Panc1 (cell line): ENCODE measurements around the gene ANP32A. TPM values are rescaled to one million over a fixed set of nuclear protein-coding genes. Genes with fewer than 3 reads are reported as not detected.

ENCODE experiments used
- ATAC-seq: fragments of 200-7000 bp; cut with Tn5 transposase; 2 replicates; pipeline ENCODE4 v1.9.1; 2020; ENCODE audit warnings: mild to moderate bottlenecking, moderate library complexity
- BruUV-seq: library from RNA; stranded (reverse); fragments of 400-500 nt; replicated peaks from 2 replicates; lab custom pipeline; 2021; lab: Mats Ljungman, UMichigan
- CTCF ChIA-PET: fragments of 300-600 bp; sonication (Branson Sonifier 250); formaldehyde crosslinking; loops from one replicate; lab custom pipeline; 2022; ENCODE audit warnings: antibody characterized with exemption; lab: Charles Lee
- POLR2A ChIA-PET: fragments of 300-600 bp; sonication (Branson Sonifier 250); formaldehyde crosslinking; loops from one replicate; lab custom pipeline; 2022; ENCODE audit warnings: antibody characterized with exemption; lab: Charles Lee
- DNase-seq: peaks from one replicate; pipeline ENCODE4 v3.0.0-alpha.2; 2010; ENCODE audit warnings: low read depth, low spot score
- H3K27ac ChIP-seq: 2 replicates; pipeline ENCODE4 v1.5.1; 2011; ENCODE audit warnings: mild to moderate bottlenecking, low read length, inconsistent platforms
- H3K27me3 ChIP-seq: fragments of 200-500 bp; sonication (Bioruptor generic); 2 replicates; pipeline ENCODE4 v1.6.0; 2014; ENCODE audit warnings: low read length, inconsistent platforms; ENCODE audit not compliant: control insufficient read depth, insufficient read depth
- H3K36me3 ChIP-seq: fragments of 200-500 bp; sonication (Bioruptor generic); 2 replicates; pipeline ENCODE4 v1.5.1; 2014; ENCODE audit warnings: inconsistent platforms, mild to moderate bottlenecking, low read length, moderate library complexity; ENCODE audit not compliant: control insufficient read depth, insufficient read depth
- H3K4me1 ChIP-seq: 2 replicates; pipeline ENCODE4 v1.5.1; 2011; ENCODE audit warnings: inconsistent platforms, mild to moderate bottlenecking, low read length, moderate library complexity; ENCODE audit not compliant: control insufficient read depth, insufficient read depth
- H3K4me3 ChIP-seq, 2 experiments: 2 replicates each; pipeline ENCODE4 v1.5.1; 2011 to 2012; ENCODE audit warnings: low read depth in 2 of 2, low read length in 2 of 2, mild to moderate bottlenecking in 2 of 2, inconsistent platforms in 1 of 2, moderate library complexity in 1 of 2
- H3K9me3 ChIP-seq: fragments of 200-500 bp; sonication (Bioruptor generic); 2 replicates; pipeline ENCODE4 v1.5.1; 2014; ENCODE audit warnings: low read depth, mild to moderate bottlenecking, inconsistent platforms, low read length, moderate library complexity; ENCODE audit not compliant: control insufficient read depth, insufficient read depth
- POLR2AphosphoS5 ChIP-seq: IDR thresholded peaks from 2 replicates; pipeline ENCODE4 v1.6.1; 2012; ENCODE audit warnings: mild to moderate bottlenecking, low read depth, low read length, moderate library complexity
- SIN3A ChIP-seq: IDR thresholded peaks from 2 replicates; pipeline ENCODE4 v1.6.1; 2012; ENCODE audit warnings: low read depth, mild to moderate bottlenecking, low read length, moderate library complexity, borderline replicate concordance; ENCODE audit not compliant: insufficient read depth
- TCF7L2 ChIP-seq: IDR thresholded peaks from 2 replicates; pipeline ENCODE4 v1.6.1; 2011; ENCODE audit warnings: mild to moderate bottlenecking, low read depth, low read length, inconsistent platforms
- in situ Hi-C: cut with HindIII; loops from 2 replicates; pipeline ENCODE4 v1.10.0; 2016; ENCODE audit warnings: low sequenced_read_pairs, low pct_unique_long_range_greater_than_20kb
- intact Hi-C: fragments of 100-400 bp; cut with micrococcal nuclease; formaldehyde crosslinking; loops from one replicate; pipeline ENCODE4 v1.10.0; 2022; ENCODE audit not compliant: unreplicated experiment
- total RNA-seq: library from RNA; stranded (reverse); gene quantifications from one replicate; pipeline ENCODE4 v1.2.1, GENCODE V29; 2021; ENCODE audit not compliant: unreplicated experiment
- TF ChIP-seq, protein P1 (sequence below), 2 experiments: IDR thresholded peaks; 2 replicates each; pipeline ENCODE4 v1.6.1; 2011 to 2012; ENCODE audit warnings: low read depth in 2 of 2, control low read depth in 1 of 2, low read length in 1 of 2, mild to moderate bottlenecking in 1 of 2, moderate library complexity in 1 of 2; ENCODE audit not compliant: insufficient read depth in 1 of 2
- TF ChIP-seq, protein P2 (sequence below): fragments of 450-650 bp; IDR thresholded peaks from 2 replicates; pipeline ENCODE4 v1.5.1; 2017; ENCODE audit warnings: mild to moderate bottlenecking

The ANP32A gene
- total RNA-seq, 1 experiment from 2014 or later: 226 TPM

DNA sequence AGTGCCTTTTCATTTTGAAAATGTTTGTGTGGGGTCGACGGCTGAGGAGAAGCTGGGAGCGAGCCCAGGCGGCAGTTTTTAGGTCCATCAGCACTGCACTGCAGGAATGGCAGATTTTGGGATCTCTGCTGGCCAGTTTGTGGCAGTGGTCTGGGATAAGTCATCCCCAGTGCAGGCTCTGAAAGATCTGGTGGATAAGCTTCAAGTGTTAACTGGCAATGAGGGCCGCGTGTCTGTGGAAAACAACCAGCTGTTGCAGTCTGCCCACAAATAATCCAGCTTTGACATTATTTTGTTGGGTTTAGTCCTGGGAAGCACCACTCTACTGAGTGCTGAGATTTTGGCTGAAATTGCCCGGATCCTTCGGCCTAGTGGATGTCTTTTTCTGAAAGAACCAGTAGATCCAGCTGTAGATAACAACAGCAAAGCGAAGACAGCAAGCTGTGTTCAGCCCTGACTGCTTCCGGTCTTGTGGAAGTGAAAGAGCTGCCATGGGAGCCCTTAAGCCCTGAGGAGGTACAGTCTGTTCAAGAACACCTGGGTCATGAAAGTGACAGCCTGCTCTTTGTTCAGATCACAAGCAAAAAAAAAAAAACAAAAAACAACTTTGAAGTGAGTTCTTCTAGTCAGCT lies 13.1 kb upstream of the ANP32A start:
- DNase-seq: no peak
- intact Hi-C loops: no loop called here
- Histone ChIP-seq H3K36me3 (no peaks in the 10 kb centered on the region), H3K4me3 (no peak overlapping the region), H3K27ac (no peak overlapping the region), H3K4me1 (no peaks in the 10 kb centered on the region), H3K27me3 (no peaks in the 10 kb centered on the region), H3K9me3 (0 out of 2 replicates have a peak, but pooled peaks cover 7% of the 10 kb centered on the region)
- in situ Hi-C loops: no loop called here
- TF ChIP-seq, protein P1, sequence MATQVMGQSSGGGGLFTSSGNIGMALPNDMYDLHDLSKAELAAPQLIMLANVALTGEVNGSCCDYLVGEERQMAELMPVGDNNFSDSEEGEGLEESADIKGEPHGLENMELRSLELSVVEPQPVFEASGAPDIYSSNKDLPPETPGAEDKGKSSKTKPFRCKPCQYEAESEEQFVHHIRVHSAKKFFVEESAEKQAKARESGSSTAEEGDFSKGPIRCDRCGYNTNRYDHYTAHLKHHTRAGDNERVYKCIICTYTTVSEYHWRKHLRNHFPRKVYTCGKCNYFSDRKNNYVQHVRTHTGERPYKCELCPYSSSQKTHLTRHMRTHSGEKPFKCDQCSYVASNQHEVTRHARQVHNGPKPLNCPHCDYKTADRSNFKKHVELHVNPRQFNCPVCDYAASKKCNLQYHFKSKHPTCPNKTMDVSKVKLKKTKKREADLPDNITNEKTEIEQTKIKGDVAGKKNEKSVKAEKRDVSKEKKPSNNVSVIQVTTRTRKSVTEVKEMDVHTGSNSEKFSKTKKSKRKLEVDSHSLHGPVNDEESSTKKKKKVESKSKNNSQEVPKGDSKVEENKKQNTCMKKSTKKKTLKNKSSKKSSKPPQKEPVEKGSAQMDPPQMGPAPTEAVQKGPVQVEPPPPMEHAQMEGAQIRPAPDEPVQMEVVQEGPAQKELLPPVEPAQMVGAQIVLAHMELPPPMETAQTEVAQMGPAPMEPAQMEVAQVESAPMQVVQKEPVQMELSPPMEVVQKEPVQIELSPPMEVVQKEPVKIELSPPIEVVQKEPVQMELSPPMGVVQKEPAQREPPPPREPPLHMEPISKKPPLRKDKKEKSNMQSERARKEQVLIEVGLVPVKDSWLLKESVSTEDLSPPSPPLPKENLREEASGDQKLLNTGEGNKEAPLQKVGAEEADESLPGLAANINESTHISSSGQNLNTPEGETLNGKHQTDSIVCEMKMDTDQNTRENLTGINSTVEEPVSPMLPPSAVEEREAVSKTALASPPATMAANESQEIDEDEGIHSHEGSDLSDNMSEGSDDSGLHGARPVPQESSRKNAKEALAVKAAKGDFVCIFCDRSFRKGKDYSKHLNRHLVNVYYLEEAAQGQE (IDR thresholded peaks at IDR 0.05; ENCODE audit: insufficient read depth in 1 of 2, low read depth in 2 of 2, low read length in 1 of 2): no peak
- TF ChIP-seq SIN3A (no peak), POLR2AphosphoS5 (no peak), TCF7L2 (no peak)
- TF ChIP-seq, protein P2, sequence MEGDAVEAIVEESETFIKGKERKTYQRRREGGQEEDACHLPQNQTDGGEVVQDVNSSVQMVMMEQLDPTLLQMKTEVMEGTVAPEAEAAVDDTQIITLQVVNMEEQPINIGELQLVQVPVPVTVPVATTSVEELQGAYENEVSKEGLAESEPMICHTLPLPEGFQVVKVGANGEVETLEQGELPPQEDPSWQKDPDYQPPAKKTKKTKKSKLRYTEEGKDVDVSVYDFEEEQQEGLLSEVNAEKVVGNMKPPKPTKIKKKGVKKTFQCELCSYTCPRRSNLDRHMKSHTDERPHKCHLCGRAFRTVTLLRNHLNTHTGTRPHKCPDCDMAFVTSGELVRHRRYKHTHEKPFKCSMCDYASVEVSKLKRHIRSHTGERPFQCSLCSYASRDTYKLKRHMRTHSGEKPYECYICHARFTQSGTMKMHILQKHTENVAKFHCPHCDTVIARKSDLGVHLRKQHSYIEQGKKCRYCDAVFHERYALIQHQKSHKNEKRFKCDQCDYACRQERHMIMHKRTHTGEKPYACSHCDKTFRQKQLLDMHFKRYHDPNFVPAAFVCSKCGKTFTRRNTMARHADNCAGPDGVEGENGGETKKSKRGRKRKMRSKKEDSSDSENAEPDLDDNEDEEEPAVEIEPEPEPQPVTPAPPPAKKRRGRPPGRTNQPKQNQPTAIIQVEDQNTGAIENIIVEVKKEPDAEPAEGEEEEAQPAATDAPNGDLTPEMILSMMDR: no peak
- ATAC-seq: no peak
- CTCF ChIA-PET: interaction anchor here (0.7 kb wide), 1 partner anchor 102 kb away, joined by 6 read pairs; no protein-coding TSS in a partner anchor
- POLR2A ChIA-PET: interaction anchor here (0.6 to 0.7 kb wide), 3 partner anchors 35 to 728 kb away, joined by 3 to 11 read pairs (median 6); no protein-coding TSS in a partner anchor
- no TSS peak for BruUV-seq

GRCh38 chr15:68830141-68830785 lies 9.6 kb upstream of the ANP32A start:
- H3K4me3 ChIP-seq: no peak overlapping the region
- POLR2A ChIA-PET: no interaction called here
- intact Hi-C loops (no loop called here), in situ Hi-C loops (no loop called here)
- no TSS peak for BruUV-seq
- no peaks in the 10 kb centered on the region for H3K9me3 ChIP-seq
- H3K27ac ChIP-seq: no peak overlapping the region
- ATAC-seq: no peak
- DNase-seq: no peak
- H3K27me3 ChIP-seq: no peaks in the 10 kb centered on the region
- no peaks in the 10 kb centered on the region for H3K4me1 ChIP-seq
- TF ChIP-seq SIN3A (no peak), POLR2AphosphoS5 (no peak), TCF7L2 (no peak)
- TF ChIP-seq, protein P2: no peak
- TF ChIP-seq, protein P1 (IDR thresholded peaks at IDR 0.05; ENCODE audit: insufficient read depth in 1 of 2, low read depth in 2 of 2, low read length in 1 of 2): no peak
- CTCF ChIA-PET: no interaction called here
- no peaks in the 10 kb centered on the region for H3K36me3 ChIP-seq
